Epidermal melanocyte (primary cell): Measurements from ENCODE around the gene TRIP11.

Source experiments
- DNase-seq: peaks from one replicate; pipeline ENCODE4 v3.0.0; 2011; ENCODE audit warnings: low spot score; ENCODE audit not compliant: insufficient read length

Gene TRIP11

DNA sequence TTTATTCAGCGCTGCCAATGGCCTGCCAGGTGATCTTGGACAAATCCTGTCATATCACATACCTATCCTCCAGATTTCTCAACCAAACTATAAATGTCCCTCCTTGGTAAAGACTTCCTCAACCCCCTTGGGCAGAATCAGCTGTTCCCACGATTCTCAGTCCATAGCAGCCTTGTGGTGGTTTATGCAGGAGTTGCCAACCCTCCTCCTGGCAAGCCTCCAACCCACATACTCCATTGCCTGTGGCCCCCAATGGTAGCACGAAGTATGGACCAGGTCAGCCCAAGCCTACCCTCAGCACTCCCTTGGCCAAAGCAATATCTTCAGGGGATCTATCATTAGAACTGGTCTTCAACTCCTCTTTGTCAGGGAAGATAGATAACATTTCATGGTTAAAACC, 119.3 kb downstream of the TRIP11 start:
- no peak for DNase-seq

DNA sequence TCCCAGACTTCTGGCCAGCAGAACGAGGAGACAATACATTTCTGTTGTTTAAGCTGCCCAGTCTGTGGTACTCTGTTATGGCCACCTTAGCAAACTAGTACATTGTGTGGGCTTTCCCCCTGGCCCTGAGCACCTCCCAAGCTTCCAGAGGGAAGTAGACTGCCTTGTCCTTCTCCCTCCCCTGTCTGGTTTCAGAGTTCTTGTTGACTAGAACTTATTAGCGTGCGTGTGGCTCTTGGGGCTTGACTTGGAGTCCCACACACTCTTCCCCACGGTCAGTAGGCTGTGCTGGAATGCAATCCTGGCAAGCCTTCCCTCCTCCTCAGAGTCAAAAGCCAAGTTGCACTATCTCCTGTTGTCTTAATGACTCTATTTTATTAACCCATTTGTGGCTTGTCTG, 120.0 kb downstream of the TRIP11 start:
- DNase-seq, result no peak

DNA sequence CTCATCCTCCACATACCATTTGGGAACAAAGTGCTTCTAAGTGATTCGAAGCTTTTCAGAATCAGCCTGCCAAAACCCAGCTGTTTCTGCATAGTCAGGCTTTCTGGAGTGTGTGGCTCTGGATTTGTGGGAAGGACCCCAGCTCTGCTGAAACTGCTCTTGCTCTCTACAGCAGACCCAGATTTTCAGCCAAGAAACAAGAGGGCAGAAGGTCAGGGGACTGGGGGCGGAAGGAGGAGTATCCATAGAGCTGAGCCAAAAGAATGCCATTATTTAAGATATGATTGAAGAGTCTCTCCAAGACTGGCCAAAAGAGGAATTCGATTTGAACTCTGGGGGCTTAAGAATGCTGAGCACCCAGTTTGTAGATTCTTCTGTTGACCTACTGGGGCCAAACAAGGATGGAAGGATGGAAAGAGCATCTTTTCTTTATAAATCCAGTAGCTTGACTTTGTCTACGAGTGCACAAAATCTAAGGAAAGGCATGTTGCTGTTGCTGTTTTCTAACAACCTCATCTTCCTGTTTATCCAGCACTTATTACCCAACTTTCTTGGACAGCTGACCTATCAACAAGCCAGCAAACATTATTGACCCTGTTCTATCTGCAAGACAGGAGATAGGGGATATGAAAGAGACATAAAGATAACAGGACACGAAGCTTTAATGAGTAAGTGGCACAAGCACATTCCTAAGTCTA, 121.5 kb downstream of the TRIP11 start:
- no peak for DNase-seq
